ENCODE measurements around the gene FARP1. TPM values are rescaled to one million over a fixed set of nuclear protein-coding genes. Genes with fewer than 3 reads are reported as not detected.

FARP1 gene
- total RNA-seq, 1 experiment from 2014 or later = not detected

DNA sequence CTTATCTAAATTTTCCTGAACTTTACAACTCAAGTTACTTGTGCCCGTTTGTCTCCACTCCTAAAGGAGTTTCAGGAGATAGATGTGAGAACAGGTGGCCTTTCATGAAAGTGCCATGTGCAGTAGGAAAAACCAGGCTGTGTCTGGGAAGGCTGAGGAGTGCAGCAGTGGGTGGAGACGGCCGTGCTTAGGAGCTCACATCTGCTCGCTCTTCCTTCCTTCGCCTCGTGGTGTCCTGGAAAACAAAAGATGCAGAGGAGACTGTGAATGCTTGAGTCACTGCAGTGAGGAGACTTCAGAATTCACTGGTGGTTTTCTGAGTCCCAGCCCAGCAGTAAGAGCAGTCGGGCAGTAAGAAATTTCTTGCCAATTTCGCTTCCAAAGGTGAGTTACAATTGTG, 172.6 kb downstream of the FARP1 start:
- DNase-seq = no peak

DNA sequence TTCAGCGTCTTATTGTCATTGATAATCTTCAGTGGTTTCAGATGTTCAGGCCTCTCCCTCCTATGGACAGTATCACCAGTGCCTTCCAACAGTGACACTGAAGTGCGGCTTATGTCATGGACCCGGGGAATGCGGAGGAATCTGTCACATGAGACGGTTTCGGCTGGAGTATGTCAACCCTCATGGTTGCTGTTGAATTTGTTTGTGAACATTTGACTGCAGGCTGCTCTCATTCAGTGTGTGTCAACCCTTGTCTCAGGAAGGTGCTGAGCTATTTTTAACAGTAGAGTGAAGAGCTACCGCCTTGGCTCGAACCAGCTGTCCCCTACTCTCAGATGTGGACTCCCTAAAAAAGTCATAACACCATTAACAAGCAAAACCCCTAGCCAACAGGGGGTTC, 173.0 kb downstream of the FARP1 start:
- Histone ChIP-seq H3K4me2 (ENCODE audit: low read depth, low read length, poor library complexity, severe bottlenecking) (no peak overlapping the region), H3K27ac (ENCODE audit: low read length) (no peak overlapping the region), H4K20me1 (ENCODE audit: insufficient read depth, low read depth, low read length) (no peaks in the 10 kb centered on the region), H3K79me2 (ENCODE audit: low read length) (no peaks in the 10 kb centered on the region), H3K27me3 (ENCODE audit: low read length) (no peaks in the 10 kb centered on the region), H3K9me2 (replicated peaks; ENCODE audit: insufficient read depth, low read length) (no peaks in the 10 kb centered on the region), H3K4me1 (ENCODE audit: low read length) (no peaks in the 10 kb centered on the region), H3K9ac (ENCODE audit: low read length) (no peak overlapping the region), H3K9me3 (ENCODE audit: low read length) (no peaks in the 10 kb centered on the region), H3K4me3 (ENCODE audit: low read length) (no peak overlapping the region), H2AFZ (ENCODE audit: low read length) (no peak overlapping the region), H3K36me3 (ENCODE audit: insufficient read depth, low read length) (no peaks in the 10 kb centered on the region)
- no peak for DNase-seq

More for the DNA sequence above, 172.6 kb downstream of the FARP1 start:
- Histone ChIP-seq H3K36me3 (ENCODE audit: insufficient read depth, low read length) (no peaks in the 10 kb centered on the region), H3K9ac (ENCODE audit: low read length) (no peak overlapping the region), H3K4me3 (ENCODE audit: low read length) (no peak overlapping the region), H4K20me1 (ENCODE audit: insufficient read depth, low read depth, low read length) (no peaks in the 10 kb centered on the region), H3K27me3 (ENCODE audit: low read length) (no peaks in the 10 kb centered on the region), H3K9me2 (replicated peaks; ENCODE audit: insufficient read depth, low read length) (no peaks in the 10 kb centered on the region), H3K4me1 (ENCODE audit: low read length) (no peaks in the 10 kb centered on the region), H3K9me3 (ENCODE audit: low read length) (no peaks in the 10 kb centered on the region), H3K27ac (ENCODE audit: low read length) (no peak overlapping the region), H3K79me2 (ENCODE audit: low read length) (no peaks in the 10 kb centered on the region), H2AFZ (ENCODE audit: low read length) (no peak overlapping the region), H3K4me2 (ENCODE audit: low read depth, low read length, poor library complexity, severe bottlenecking) (no peak overlapping the region)

- H3K79me2 ChIP-seq (ENCODE audit: low read length) = no peaks in the 10 kb centered on the region
- H3K9ac ChIP-seq (ENCODE audit: low read length) = no peak overlapping the region
- no peak for DNase-seq
- H3K27me3 ChIP-seq (ENCODE audit: low read length) = no peaks in the 10 kb centered on the region
- no peak overlapping the region for H3K4me2 ChIP-seq (ENCODE audit: low read depth, low read length, poor library complexity, severe bottlenecking)
- H3K4me3 ChIP-seq (ENCODE audit: low read length) = no peak overlapping the region
- H3K36me3 ChIP-seq (ENCODE audit: insufficient read depth, low read length) = no peaks in the 10 kb centered on the region
- H4K20me1 ChIP-seq (ENCODE audit: insufficient read depth, low read depth, low read length) = no peaks in the 10 kb centered on the region
- no peak overlapping the region for H3K27ac ChIP-seq (ENCODE audit: low read length)
- H2AFZ ChIP-seq (ENCODE audit: low read length) = no peak overlapping the region
- H3K9me2 ChIP-seq (replicated peaks; ENCODE audit: insufficient read depth, low read length) = no peaks in the 10 kb centered on the region
- no peaks in the 10 kb centered on the region for H3K4me1 ChIP-seq (ENCODE audit: low read length)
- no peaks in the 10 kb centered on the region for H3K9me3 ChIP-seq (ENCODE audit: low read length)
Observed at GRCh38 chr13:98317573-98318171, 174.8 kb downstream of the FARP1 start.

GRCh38 chr13:98318263-98318878, 175.5 kb downstream of the FARP1 start:
- Histone ChIP-seq H3K4me3 (ENCODE audit: low read length) (no peak overlapping the region), H3K4me2 (ENCODE audit: low read depth, low read length, poor library complexity, severe bottlenecking) (no peak overlapping the region), H3K27ac (ENCODE audit: low read length) (no peak overlapping the region), H3K9ac (ENCODE audit: low read length) (no peak overlapping the region), H3K79me2 (ENCODE audit: low read length) (no peaks in the 10 kb centered on the region), H3K4me1 (ENCODE audit: low read length) (no peaks in the 10 kb centered on the region), H2AFZ (ENCODE audit: low read length) (no peak overlapping the region), H4K20me1 (ENCODE audit: insufficient read depth, low read depth, low read length) (no peaks in the 10 kb centered on the region), H3K27me3 (ENCODE audit: low read length) (no peaks in the 10 kb centered on the region), H3K9me2 (replicated peaks; ENCODE audit: insufficient read depth, low read length) (no peaks in the 10 kb centered on the region), H3K36me3 (ENCODE audit: insufficient read depth, low read length) (no peaks in the 10 kb centered on the region), H3K9me3 (ENCODE audit: low read length) (no peaks in the 10 kb centered on the region)
- no peak for DNase-seq

GRCh38 chr13:98320561-98321105, 177.7 kb downstream of the FARP1 start:
- Histone ChIP-seq H3K27ac (ENCODE audit: low read length) (no peak overlapping the region), H4K20me1 (ENCODE audit: insufficient read depth, low read depth, low read length) (no peaks in the 10 kb centered on the region), H3K79me2 (ENCODE audit: low read length) (no peaks in the 10 kb centered on the region), H3K9me3 (ENCODE audit: low read length) (no peaks in the 10 kb centered on the region), H3K4me3 (ENCODE audit: low read length) (no peak overlapping the region), H3K36me3 (ENCODE audit: insufficient read depth, low read length) (no peaks in the 10 kb centered on the region), H3K27me3 (ENCODE audit: low read length) (no peaks in the 10 kb centered on the region), H2AFZ (ENCODE audit: low read length) (no peak overlapping the region), H3K9me2 (replicated peaks; ENCODE audit: insufficient read depth, low read length) (no peaks in the 10 kb centered on the region), H3K4me2 (ENCODE audit: low read depth, low read length, poor library complexity, severe bottlenecking) (no peak overlapping the region), H3K4me1 (ENCODE audit: low read length) (no peaks in the 10 kb centered on the region), H3K9ac (ENCODE audit: low read length) (no peak overlapping the region)
- DNase-seq = no peak

GRCh38 chr13:98321395-98321794, 178.5 kb downstream of the FARP1 start:
- Histone ChIP-seq H4K20me1 (ENCODE audit: insufficient read depth, low read depth, low read length) (no peaks in the 10 kb centered on the region), H3K4me1 (ENCODE audit: low read length) (no peaks in the 10 kb centered on the region), H3K9me3 (ENCODE audit: low read length) (no peaks in the 10 kb centered on the region), H3K79me2 (ENCODE audit: low read length) (no peaks in the 10 kb centered on the region), H3K9me2 (replicated peaks; ENCODE audit: insufficient read depth, low read length) (no peaks in the 10 kb centered on the region), H3K4me2 (ENCODE audit: low read depth, low read length, poor library complexity, severe bottlenecking) (no peak overlapping the region), H3K4me3 (ENCODE audit: low read length) (no peak overlapping the region), H3K27me3 (ENCODE audit: low read length) (no peaks in the 10 kb centered on the region), H3K9ac (ENCODE audit: low read length) (no peak overlapping the region), H2AFZ (ENCODE audit: low read length) (no peak overlapping the region), H3K27ac (ENCODE audit: low read length) (no peak overlapping the region), H3K36me3 (ENCODE audit: insufficient read depth, low read length) (no peaks in the 10 kb centered on the region)
- no peak for DNase-seq

DNA sequence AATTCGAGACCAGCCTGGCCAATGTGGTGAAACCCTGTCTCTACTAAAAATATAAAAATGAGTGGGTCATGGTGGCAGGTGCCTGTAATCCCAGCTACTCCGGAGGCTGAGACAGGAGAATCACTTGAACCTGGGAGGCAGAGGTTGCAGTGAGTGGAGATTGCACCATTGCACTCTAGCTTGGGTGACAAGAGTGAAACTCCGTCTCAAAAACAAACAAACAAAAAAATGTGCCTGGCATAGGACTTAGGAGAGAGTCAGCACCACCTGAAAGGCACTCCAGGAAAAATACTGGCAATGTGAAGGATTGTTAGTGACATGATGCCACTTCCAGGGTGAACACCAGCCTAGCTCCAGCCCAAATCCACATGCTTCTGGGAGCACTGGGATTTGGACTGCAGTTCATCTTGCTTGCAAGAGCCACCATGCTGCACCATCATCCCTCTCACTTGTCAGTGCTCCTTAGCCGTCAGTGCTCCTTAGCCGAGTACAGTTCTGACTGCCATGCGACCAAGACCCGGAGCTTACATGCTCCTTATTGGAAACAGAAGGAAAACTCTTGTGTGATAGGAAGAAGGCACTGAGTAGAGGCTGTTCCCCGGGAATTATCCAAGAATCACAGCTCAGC, 179.3 kb downstream of the FARP1 start:
- no peaks in the 10 kb centered on the region for H3K9me3 ChIP-seq (ENCODE audit: low read length)
- H3K36me3 ChIP-seq (ENCODE audit: insufficient read depth, low read length) = no peaks in the 10 kb centered on the region
- no peaks in the 10 kb centered on the region for H3K27me3 ChIP-seq (ENCODE audit: low read length)

GRCh38 chr13:98324105-98324504, 181.2 kb downstream of the FARP1 start:
- H3K9me3 ChIP-seq (ENCODE audit: low read length) = no peaks in the 10 kb centered on the region
- H3K79me2 ChIP-seq (ENCODE audit: low read length) = no peaks in the 10 kb centered on the region
- no peak overlapping the region for H3K27ac ChIP-seq (ENCODE audit: low read length)
- no peaks in the 10 kb centered on the region for H3K4me1 ChIP-seq (ENCODE audit: low read length)
- H3K27me3 ChIP-seq (ENCODE audit: low read length) = no peaks in the 10 kb centered on the region
- H3K36me3 ChIP-seq (ENCODE audit: insufficient read depth, low read length) = no peaks in the 10 kb centered on the region
- no peak overlapping the region for H3K4me2 ChIP-seq (ENCODE audit: low read depth, low read length, poor library complexity, severe bottlenecking)
- H2AFZ ChIP-seq (ENCODE audit: low read length) = no peak overlapping the region
- H3K9me2 ChIP-seq (replicated peaks; ENCODE audit: insufficient read depth, low read length) = no peaks in the 10 kb centered on the region
- DNase-seq = no peak
- H3K4me3 ChIP-seq (ENCODE audit: low read length) = no peak overlapping the region
- H3K9ac ChIP-seq (ENCODE audit: low read length) = no peak overlapping the region
- H4K20me1 ChIP-seq (ENCODE audit: insufficient read depth, low read depth, low read length) = no peaks in the 10 kb centered on the region

More for the DNA sequence above, 179.3 kb downstream of the FARP1 start:
- DNase-seq = no peak
- Histone ChIP-seq H4K20me1 (ENCODE audit: insufficient read depth, low read depth, low read length) (no peaks in the 10 kb centered on the region), H3K79me2 (ENCODE audit: low read length) (no peaks in the 10 kb centered on the region), H3K9me2 (replicated peaks; ENCODE audit: insufficient read depth, low read length) (no peaks in the 10 kb centered on the region), H3K4me1 (ENCODE audit: low read length) (no peaks in the 10 kb centered on the region), H3K4me2 (ENCODE audit: low read depth, low read length, poor library complexity, severe bottlenecking) (no peak overlapping the region), H3K27ac (ENCODE audit: low read length) (no peak overlapping the region), H3K4me3 (ENCODE audit: low read length) (no peak overlapping the region), H2AFZ (ENCODE audit: low read length) (no peak overlapping the region), H3K9ac (ENCODE audit: low read length) (no peak overlapping the region)
